Globus pallidus (tissue), 1 donor: ENCODE measurements around the gene CACNA1D.

Experiments used
- DNase-seq: peaks from one replicate; pipeline ENCODE4 v3.0.0-alpha.2; 2015; ENCODE audit warnings: low spot score

The CACNA1D gene

GRCh38 chr3:53579636-53580035 lies 85.2 kb downstream of the CACNA1D start:
- DNase-seq: no peak

GRCh38 chr3:53581671-53582070 lies 87.3 kb downstream of the CACNA1D start:
- no peak for DNase-seq

- DNase-seq: no peak
Observed at GRCh38 chr3:53583161-53583690, 88.8 kb downstream of the CACNA1D start.

GRCh38 chr3:53585049-53585448 lies 90.6 kb downstream of the CACNA1D start:
- no peak for DNase-seq

GRCh38 chr3:53585627-53586026 lies 91.2 kb downstream of the CACNA1D start:
- DNase-seq: no peak

- DNase-seq: no peak
Observed at GRCh38 chr3:53588122-53588521, 93.7 kb downstream of the CACNA1D start.

- DNase-seq: no peak
Observed at GRCh38 chr3:53589201-53589600, 94.8 kb downstream of the CACNA1D start.

- no peak for DNase-seq
Observed at GRCh38 chr3:53589806-53590205, 95.4 kb downstream of the CACNA1D start.

- DNase-seq: no peak
Observed at GRCh38 chr3:53590606-53591005, 96.2 kb downstream of the CACNA1D start.

GRCh38 chr3:53591646-53592045 lies 97.2 kb downstream of the CACNA1D start:
- DNase-seq: no peak

GRCh38 chr3:53592862-53593261 lies 98.5 kb downstream of the CACNA1D start:
- DNase-seq: no peak

GRCh38 chr3:53593611-53594010 lies 99.2 kb downstream of the CACNA1D start:
- no peak for DNase-seq

GRCh38 chr3:53594276-53594675 lies 99.9 kb downstream of the CACNA1D start:
- DNase-seq: no peak

GRCh38 chr3:53595660-53596059 lies 101.2 kb downstream of the CACNA1D start:
- no peak for DNase-seq

GRCh38 chr3:53597136-53597915 lies 102.9 kb downstream of the CACNA1D start:
- no peak for DNase-seq

GRCh38 chr3:53599771-53600170 lies 105.4 kb downstream of the CACNA1D start:
- DNase-seq: no peak

- DNase-seq: no peak
Observed at GRCh38 chr3:53602866-53603265, 108.5 kb downstream of the CACNA1D start.

GRCh38 chr3:53604232-53604631 lies 109.8 kb downstream of the CACNA1D start:
- DNase-seq: no peak

GRCh38 chr3:53606793-53607192 lies 112.4 kb downstream of the CACNA1D start:
- DNase-seq: no peak

GRCh38 chr3:53612508-53612907 lies 118.1 kb downstream of the CACNA1D start:
- no peak for DNase-seq

- DNase-seq: peak; percentile 60
Observed at GRCh38 chr3:53613125-53613524, 118.7 kb downstream of the CACNA1D start.

GRCh38 chr3:53614307-53614706 lies 119.9 kb downstream of the CACNA1D start:
- no peak for DNase-seq

- DNase-seq: peak; percentile 21
Observed at GRCh38 chr3:53616321-53616720, 121.9 kb downstream of the CACNA1D start.
